HepG2 (cell line): ENCODE data around the gene ZNF23. TPM values are rescaled to one million over a fixed set of nuclear protein-coding genes. Genes with fewer than 3 reads are reported as not detected.

Source experiments
- AGO1 ChIP-seq: fragments of 200-400 bp; formaldehyde crosslinking; IDR thresholded peaks from 2 replicates; pipeline ENCODE4 v1.6.1; 2017; ENCODE audit warnings: mild to moderate bottlenecking, low read depth, low read length, moderate library complexity; ENCODE audit not compliant: poor library complexity, severe bottlenecking
- ARID3A ChIP-seq: IDR thresholded peaks from 2 replicates; pipeline ENCODE4 v1.6.1; 2012; ENCODE audit warnings: low read depth, low read length, improper control_type of control experiment
- BCL3 ChIP-seq: sonication (generic); formaldehyde crosslinking; IDR thresholded peaks from 2 replicates; pipeline ENCODE4 v1.5.1; 2020; ENCODE audit warnings: mild to moderate bottlenecking, missing genetic modification reagents, moderate library complexity
- BORCS8-MEF2B ChIP-seq: sonication (generic); formaldehyde crosslinking; IDR thresholded peaks from 2 replicates; pipeline ENCODE4 v1.8.0; 2022; ENCODE audit warnings: mild to moderate bottlenecking, missing genetic modification reagents
- E2F5 ChIP-seq: sonication (generic); formaldehyde crosslinking; conservative IDR thresholded peaks from 2 replicates; pipeline ENCODE4 v1.4.0; 2020; ENCODE audit warnings: missing genetic modification reagents
- GABPB1 ChIP-seq: IDR thresholded peaks from 2 replicates; pipeline ENCODE4 v1.6.1; 2016; ENCODE audit warnings: mild to moderate bottlenecking, missing genetic modification reagents, moderate library complexity, missing compliant biosample characterization
- HNRNPK ChIP-seq: fragments of 200-400 bp; formaldehyde crosslinking; IDR thresholded peaks from 2 replicates; pipeline ENCODE4 v1.6.1; 2018; ENCODE audit warnings: low read length, low read depth, moderate library complexity, mild to moderate bottlenecking; ENCODE audit not compliant: poor library complexity, severe bottlenecking
- KDM4B ChIP-seq: sonication (generic); formaldehyde crosslinking; IDR thresholded peaks from 2 replicates; pipeline ENCODE4 v1.4.0; 2020; ENCODE audit warnings: missing genetic modification reagents
- NR2F6 ChIP-seq, 2 experiments: IDR thresholded peaks; 2 replicates each; pipeline ENCODE4 v1.6.1; 2016; ENCODE audit warnings: antibody characterized with exemption in 1 of 2, mild to moderate bottlenecking in 1 of 2
- PHF8 ChIP-seq: sonication (generic); formaldehyde crosslinking; IDR thresholded peaks from 2 replicates; pipeline ENCODE4 v1.5.0; 2020; ENCODE audit warnings: missing genetic modification reagents
- RBM39 ChIP-seq: fragments of 200-400 bp; formaldehyde crosslinking; IDR thresholded peaks from one replicate; pipeline ENCODE4 v1.6.1; 2018; ENCODE audit warnings: antibody characterized with exemption, mild to moderate bottlenecking, low read depth, low read length; ENCODE audit not compliant: poor library complexity, severe bottlenecking
- RFX1 ChIP-seq: fragments of 450-650 bp; IDR thresholded peaks from 2 replicates; pipeline ENCODE4 v1.6.1; 2017
- SNAPC4 ChIP-seq: sonication (generic); formaldehyde crosslinking; IDR thresholded peaks from 2 replicates; pipeline ENCODE4 v1.4.0; 2020; ENCODE audit warnings: mild to moderate bottlenecking, missing genetic modification reagents
- SPEN ChIP-seq: sonication (generic); formaldehyde crosslinking; IDR thresholded peaks from 2 replicates; pipeline ENCODE4 v1.5.1; 2020; ENCODE audit warnings: low read depth, mild to moderate bottlenecking, missing genetic modification reagents
- ZFP41 ChIP-seq: sonication (generic); formaldehyde crosslinking; IDR thresholded peaks from 2 replicates; pipeline ENCODE4 v1.4.0; 2020; ENCODE audit warnings: mild to moderate bottlenecking, missing genetic modification reagents, borderline replicate concordance
- ZFX ChIP-seq: sonication (generic); formaldehyde crosslinking; IDR thresholded peaks from 2 replicates; pipeline ENCODE4 v1.4.0; 2020; ENCODE audit warnings: mild to moderate bottlenecking, low read depth, missing genetic modification reagents, moderate library complexity
- ZNF10 ChIP-seq: sonication (generic); formaldehyde crosslinking; IDR thresholded peaks from 2 replicates; pipeline ENCODE4 v1.4.0; 2020; ENCODE audit warnings: mild to moderate bottlenecking, low read depth, missing genetic modification reagents, borderline replicate concordance
- ZNF282 ChIP-seq: fragments of 450-650 bp; IDR thresholded peaks from 2 replicates; pipeline ENCODE4 v1.6.1; 2018; ENCODE audit not compliant: partially characterized antibody
- ZNF761 ChIP-seq: sonication (generic); formaldehyde crosslinking; conservative IDR thresholded peaks from 2 replicates; pipeline ENCODE4 v1.4.0; 2020; ENCODE audit warnings: mild to moderate bottlenecking, missing genetic modification reagents
- ZNF891 ChIP-seq: sonication (generic); formaldehyde crosslinking; IDR thresholded peaks from 2 replicates; pipeline ENCODE4 v1.5.0; 2020; ENCODE audit warnings: mild to moderate bottlenecking, missing genetic modification reagents
- ZSCAN30 ChIP-seq: sonication (generic); formaldehyde crosslinking; IDR thresholded peaks from 2 replicates; pipeline ENCODE4 v1.5.0; 2020; ENCODE audit warnings: mild to moderate bottlenecking, missing genetic modification reagents
- polyA plus RNA-seq, 8 experiments: library from polyadenylated mRNA; depleted of rRNA in 3 of 8; stranded (reverse) in 7 of 8; unstranded in 1 of 8; fragments of >200 nt; fragmentation: Illumina TruSeq in 4 of 8; extraction: Trizol in 4 of 8; gene quantifications; 2 replicates each; pipeline versions ENCODE4 v1.2.1 to v1.2.3, GENCODE V29; 2011 to 2016; ENCODE audit warnings: low read depth in 4 of 8, missing spikeins in 1 of 8, mixed read lengths in 1 of 8; ENCODE audit not compliant: insufficient read depth in 1 of 8
- total RNA-seq, 5 experiments: library from RNA; depleted of rRNA; stranded (reverse); fragments of >200 nt; fragmentation: Illumina TruSeq; extraction: Trizol; gene quantifications; 2 replicates each; pipeline ENCODE4 v1.2.3, GENCODE V29; 2016; ENCODE audit warnings: low read depth in 1 of 5

Gene ZNF23
- total and polyA plus RNA-seq, 2 of the 13 experiments (the other 11 are each of a cell fraction or from before 2014, with no cell fraction given), result 8.6 to 12.2 TPM

- TF ChIP-seq PHF8 (no peak; the same call in 1 of the 2 replicates), KDM4B (no peak), AGO1 (no peak), RFX1 (no peak), ZFP41 (CRISPR knock-in tag) (no peak), RBM39 (peak; percentile 22), ZNF891 (CRISPR knock-in tag) (no peak), E2F5 (CRISPR knock-in tag) (no peak), SPEN (CRISPR knock-in tag) (0 out of 2 replicates have a peak, but pooled peaks have one; percentile 21), ARID3A (no peak), SNAPC4 (CRISPR knock-in tag) (no peak), NR2F6 (IDR thresholded peaks at IDR 0.05) (no peak), NR2F6 (CRISPR knock-in tag; IDR thresholded peaks at IDR 0.05) (no peak), ZSCAN30 (CRISPR knock-in tag) (no peak), ZNF761 (CRISPR knock-in tag) (0 out of 2 replicates have a peak, but pooled peaks have one; percentile 26), BCL3 (peak; percentile 46), BORCS8-MEF2B (CRISPR knock-in tag) (no peak), ZFX (CRISPR knock-in tag) (0 out of 2 replicates have a peak, but pooled peaks have one; percentile 6), GABPB1 (peak; percentile 76; the same call in 1 of the 2 replicates), HNRNPK (peak; percentile 54), ZNF282 (no peak), ZNF10 (no peak)
Observed at GRCh38 chr16:71441348-71442050, 20.5 kb downstream of the ZNF23 start (continued).
